HL-60 (cell line): ENCODE results near the gene RBX1.

Experiments
- CTCF ChIP-seq: IDR thresholded peaks from one replicate; pipeline ENCODE4 v1.5.1; 2011; ENCODE audit warnings: low read length, control low read depth, inconsistent platforms; ENCODE audit not compliant: insufficient read depth
- GABPA ChIP-seq: IDR thresholded peaks from 2 replicates; pipeline ENCODE4 v1.6.1; 2012; ENCODE audit warnings: low read depth
- POLR2AphosphoS5 ChIP-seq: IDR thresholded peaks from 2 replicates; pipeline ENCODE4 v1.6.1; 2012; ENCODE audit warnings: low read depth
- REST ChIP-seq: IDR thresholded peaks from 2 replicates; pipeline ENCODE4 v1.6.1; 2012; ENCODE audit warnings: low read depth; ENCODE audit not compliant: insufficient replicate concordance

GRCh38 chr22:40973144-40973543, 22.0 kb downstream of the RBX1 start:
- TF ChIP-seq POLR2AphosphoS5: peak; percentile 26; the same call in 1 of the 2 replicates
- TF ChIP-seq CTCF: no peak
- TF ChIP-seq GABPA: no peak
- no peak for TF ChIP-seq REST
